GM23338 (cell line): ENCODE results near the gene DOCK3. TPM values are rescaled to one million over a fixed set of nuclear protein-coding genes. Genes with fewer than 3 reads are reported as not detected.

Source experiments
- ATAC-seq: fragments of 200-7000 bp; cut with Tn5 transposase; 3 replicates; pipeline ENCODE4 v1.9.1; 2020
- DNase-seq: peaks from one replicate; pipeline ENCODE4 v3.0.0-alpha.2; 2015; ENCODE audit warnings: low spot score
- H2AFZ ChIP-seq: fragments of 200-600 bp; sonication (generic); 2 replicates; pipeline ENCODE4 v1.8.0; 2016; ENCODE audit warnings: antibody characterized with exemption, mild to moderate bottlenecking, moderate library complexity
- H3F3A ChIP-seq: fragments of 200-600 bp; sonication (generic); replicated peaks from 2 replicates; pipeline ENCODE4 v1.8.0; 2017; ENCODE audit warnings: antibody characterized with exemption, mixed run types, low read depth
- H3K27ac ChIP-seq: fragments of 200-600 bp; sonication (generic); 2 replicates; pipeline ENCODE4 v1.6.1; 2016; ENCODE audit warnings: low read depth
- H3K27me3 ChIP-seq: fragments of 200-600 bp; sonication (generic); 2 replicates; pipeline ENCODE4 v1.8.0; 2016; ENCODE audit warnings: mild to moderate bottlenecking, mixed run types, moderate library complexity; ENCODE audit not compliant: insufficient read depth
- H3K36me3 ChIP-seq: fragments of 200-600 bp; sonication (generic); 2 replicates; pipeline ENCODE4 v1.8.0; 2016; ENCODE audit warnings: mild to moderate bottlenecking; ENCODE audit not compliant: insufficient read depth
- H3K4me1 ChIP-seq: fragments of 200-600 bp; sonication (generic); 2 replicates; pipeline ENCODE4 v1.8.0; 2016; ENCODE audit warnings: mild to moderate bottlenecking, moderate library complexity; ENCODE audit not compliant: insufficient read depth
- H3K4me2 ChIP-seq: fragments of 200-600 bp; sonication (generic); 2 replicates; pipeline ENCODE4 v1.7.1; 2017; ENCODE audit warnings: mixed run types
- H3K4me3 ChIP-seq: fragments of 200-600 bp; sonication (generic); 2 replicates; pipeline ENCODE4 v1.6.1; 2016; ENCODE audit warnings: mixed run types
- H3K79me2 ChIP-seq: fragments of 200-600 bp; sonication (generic); replicated peaks from 2 replicates; pipeline ENCODE4 v1.8.0; 2017; ENCODE audit warnings: mild to moderate bottlenecking; ENCODE audit not compliant: insufficient read depth
- H3K9me2 ChIP-seq: fragments of 200-600 bp; sonication (generic); 2 replicates; pipeline ENCODE4 v1.8.0; 2017; ENCODE audit not compliant: insufficient read depth
- H4K20me1 ChIP-seq: fragments of 200-600 bp; sonication (generic); replicated peaks from 2 replicates; pipeline ENCODE4 v1.8.0; 2017; ENCODE audit warnings: mild to moderate bottlenecking; ENCODE audit not compliant: insufficient read depth
- H3K27ac Mint-ChIP-seq: 2 replicates; pipeline ENCODE4 v1.8.0; 2020; ENCODE audit warnings: inconsistent platforms, mild to moderate bottlenecking, moderate library complexity, mixed read lengths
- H3K27me3 Mint-ChIP-seq: 3 replicates; pipeline ENCODE4 v1.8.0; 2022; ENCODE audit warnings: low read depth, mild to moderate bottlenecking, moderate library complexity, mixed read lengths, inconsistent platforms; ENCODE audit not compliant: insufficient read depth, poor library complexity
- H3K36me3 Mint-ChIP-seq: 3 replicates; pipeline ENCODE4 v1.8.0; 2021; ENCODE audit warnings: low read depth, mild to moderate bottlenecking, inconsistent platforms, moderate library complexity, mixed read lengths
- H3K4me1 Mint-ChIP-seq: 3 replicates; pipeline ENCODE4 v1.8.0; 2020; ENCODE audit warnings: mild to moderate bottlenecking, inconsistent platforms, mixed read lengths
- H3K4me3 Mint-ChIP-seq: 3 replicates; pipeline ENCODE4 v1.8.0; 2021; ENCODE audit warnings: moderate library complexity, mild to moderate bottlenecking, inconsistent platforms, mixed read lengths
- H3K9me3 Mint-ChIP-seq: 3 replicates; pipeline ENCODE4 v1.8.0; 2020; ENCODE audit warnings: moderate library complexity, mild to moderate bottlenecking, inconsistent platforms, mixed read lengths
- CREB1 ChIP-seq: fragments of 250-450 bp; sonication (Bioruptor Pico); IDR thresholded peaks from 2 replicates; pipeline ENCODE4 v1.5.0; 2020; ENCODE audit warnings: low read depth, mild to moderate bottlenecking, moderate library complexity
- EZH2 ChIP-seq: fragments of 200-600 bp; sonication (generic); IDR thresholded peaks from one replicate; pipeline ENCODE4 v1.8.0; 2017; ENCODE audit warnings: antibody characterized with exemption, mild to moderate bottlenecking, low read depth; ENCODE audit not compliant: unreplicated experiment
- EZH2phosphoT487 ChIP-seq: fragments of 200-600 bp; sonication (generic); IDR thresholded peaks from one replicate; pipeline ENCODE4 v1.8.1; 2018; ENCODE audit warnings: antibody characterized with exemption; ENCODE audit not compliant: unreplicated experiment
- JUNB ChIP-seq: IDR thresholded peaks from one replicate; pipeline ENCODE4 v1.6.1; 2016; ENCODE audit warnings: antibody characterized with exemption; ENCODE audit not compliant: unreplicated experiment
- NANOG ChIP-seq: IDR thresholded peaks from 2 replicates; pipeline ENCODE4 v1.6.1; 2016; ENCODE audit warnings: antibody characterized with exemption, borderline replicate concordance
- POLR2AphosphoS5 ChIP-seq: IDR thresholded peaks from 2 replicates; pipeline ENCODE4 v1.6.1; 2016; ENCODE audit warnings: antibody characterized with exemption, low read depth
- STAT1 ChIP-seq: IDR thresholded peaks from one replicate; pipeline ENCODE4 v1.6.1; 2016; ENCODE audit warnings: antibody characterized with exemption; ENCODE audit not compliant: unreplicated experiment
- ZNF114 ChIP-seq: fragments of 250-450 bp; sonication (Bioruptor Pico); IDR thresholded peaks from 2 replicates; pipeline ENCODE4 v1.5.0; 2020; ENCODE audit warnings: mild to moderate bottlenecking, moderate library complexity
- ZNF331 ChIP-seq: fragments of 250-450 bp; sonication (Bioruptor Pico); IDR thresholded peaks from 2 replicates; pipeline ENCODE4 v1.5.0; 2020; ENCODE audit warnings: low read depth, mild to moderate bottlenecking, moderate library complexity
- ZNF462 ChIP-seq: fragments of 250-450 bp; sonication (Bioruptor Pico); IDR thresholded peaks from 2 replicates; pipeline ENCODE4 v1.5.0; 2020; ENCODE audit warnings: mild to moderate bottlenecking, moderate library complexity
- polyA plus RNA-seq: library from polyadenylated mRNA; unstranded; fragments of >200 nt; fragmentation: Nextera tagmentation; extraction: Ambion mirVana; gene quantifications from 2 replicates; pipeline ENCODE4 v1.2.1, GENCODE V29; 2016
- total RNA-seq: library from RNA; depleted of rRNA; stranded (reverse); fragments of >200 nt; shearing (Covaris generic); gene quantifications from 2 replicates; pipeline ENCODE4 v1.2.3, GENCODE V29; 2014
- TF ChIP-seq, protein P1 (sequence below), 2 experiments: fragments of 200-600 bp in 1 of 2; sonication (generic) in 1 of 2; conservative IDR thresholded peaks; 2 replicates each; pipeline versions ENCODE4 v1.5.1 to v1.6.1; 2016 to 2017; ENCODE audit warnings: antibody characterized with exemption in 2 of 2, low read depth in 2 of 2, mild to moderate bottlenecking in 2 of 2, moderate library complexity in 1 of 2
- TF ChIP-seq, protein P2 (sequence below): IDR thresholded peaks from one replicate; pipeline ENCODE4 v1.6.1; 2018; ENCODE audit warnings: antibody characterized with exemption; ENCODE audit not compliant: unreplicated experiment
- TF ChIP-seq, protein P3 (sequence below): IDR thresholded peaks from 2 replicates; pipeline ENCODE4 v1.6.1; 2016; ENCODE audit warnings: antibody characterized with exemption

DOCK3 gene
- total and polyA plus RNA-seq, 2 experiments from 2014 or later: 2.4 to 5.6 TPM

DNA sequence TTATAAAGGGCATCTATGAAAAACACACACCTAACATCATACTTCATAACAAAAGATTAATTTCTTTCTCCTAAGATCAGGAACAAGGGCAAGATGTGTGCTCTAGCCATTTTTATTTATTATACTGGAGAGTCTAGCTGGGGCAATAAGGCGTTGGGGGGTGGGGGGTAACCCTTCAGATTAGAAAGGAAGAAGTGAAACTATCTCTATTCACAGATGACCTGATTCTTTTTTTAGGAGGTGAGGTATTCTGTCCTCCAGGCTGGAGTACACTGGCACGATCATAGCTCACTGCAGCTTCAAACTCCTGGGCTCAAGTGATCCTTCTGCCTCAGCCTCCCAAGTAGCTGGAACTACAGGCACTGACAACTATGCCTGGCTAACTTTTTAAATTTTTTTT, 620.9 kb downstream of the DOCK3 start (continued):
- TF ChIP-seq EZH2 (no peak), JUNB (no peak), ZNF114 (CRISPR knock-in tag) (no peak)

DNA sequence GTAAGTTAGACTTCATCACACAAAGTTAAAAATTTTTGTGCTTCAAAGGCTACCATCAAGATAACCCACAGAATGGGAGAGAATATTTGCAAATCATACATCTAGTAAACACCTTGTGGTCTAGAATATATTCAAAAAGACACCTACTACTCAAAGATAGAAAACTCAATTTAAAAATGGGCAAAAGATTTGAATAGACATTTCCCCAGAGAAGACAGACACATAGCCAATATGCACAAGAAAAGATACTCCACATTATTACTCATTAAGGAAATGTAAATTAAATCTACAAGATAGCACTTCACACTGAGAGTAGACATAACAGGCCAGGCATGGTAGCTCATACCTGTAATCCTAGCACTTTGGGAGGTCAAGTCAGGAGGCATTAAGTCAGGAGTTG, 622.6 kb downstream of the DOCK3 start:
- Histone ChIP-seq H3K4me1 (no peaks in the 10 kb centered on the region), H3K9me2 (no peaks in the 10 kb centered on the region), H3K27ac (no peak overlapping the region), H3K27me3 (no peaks in the 10 kb centered on the region), H4K20me1 (no peaks in the 10 kb centered on the region), H3F3A (no peaks in the 10 kb centered on the region), H3K79me2 (no peaks in the 10 kb centered on the region), H3K4me2 (no peak overlapping the region), H3K36me3 (no peaks in the 10 kb centered on the region), H3K4me3 (no peak overlapping the region), H2AFZ (no peak overlapping the region)
- DNase-seq (no peak), ATAC-seq (no peak)
- no peak for TF ChIP-seq ZNF331 (CRISPR knock-in tag)
- TF ChIP-seq CREB1 (CRISPR knock-in tag): no peak
- TF ChIP-seq, protein P1, sequence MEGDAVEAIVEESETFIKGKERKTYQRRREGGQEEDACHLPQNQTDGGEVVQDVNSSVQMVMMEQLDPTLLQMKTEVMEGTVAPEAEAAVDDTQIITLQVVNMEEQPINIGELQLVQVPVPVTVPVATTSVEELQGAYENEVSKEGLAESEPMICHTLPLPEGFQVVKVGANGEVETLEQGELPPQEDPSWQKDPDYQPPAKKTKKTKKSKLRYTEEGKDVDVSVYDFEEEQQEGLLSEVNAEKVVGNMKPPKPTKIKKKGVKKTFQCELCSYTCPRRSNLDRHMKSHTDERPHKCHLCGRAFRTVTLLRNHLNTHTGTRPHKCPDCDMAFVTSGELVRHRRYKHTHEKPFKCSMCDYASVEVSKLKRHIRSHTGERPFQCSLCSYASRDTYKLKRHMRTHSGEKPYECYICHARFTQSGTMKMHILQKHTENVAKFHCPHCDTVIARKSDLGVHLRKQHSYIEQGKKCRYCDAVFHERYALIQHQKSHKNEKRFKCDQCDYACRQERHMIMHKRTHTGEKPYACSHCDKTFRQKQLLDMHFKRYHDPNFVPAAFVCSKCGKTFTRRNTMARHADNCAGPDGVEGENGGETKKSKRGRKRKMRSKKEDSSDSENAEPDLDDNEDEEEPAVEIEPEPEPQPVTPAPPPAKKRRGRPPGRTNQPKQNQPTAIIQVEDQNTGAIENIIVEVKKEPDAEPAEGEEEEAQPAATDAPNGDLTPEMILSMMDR (conservative IDR thresholded peaks at IDR 0.05; ENCODE audit: low read depth in 2 of 2): no peak
- no peak for TF ChIP-seq EZH2
- no peak for TF ChIP-seq EZH2phosphoT487
- TF ChIP-seq, protein P2, sequence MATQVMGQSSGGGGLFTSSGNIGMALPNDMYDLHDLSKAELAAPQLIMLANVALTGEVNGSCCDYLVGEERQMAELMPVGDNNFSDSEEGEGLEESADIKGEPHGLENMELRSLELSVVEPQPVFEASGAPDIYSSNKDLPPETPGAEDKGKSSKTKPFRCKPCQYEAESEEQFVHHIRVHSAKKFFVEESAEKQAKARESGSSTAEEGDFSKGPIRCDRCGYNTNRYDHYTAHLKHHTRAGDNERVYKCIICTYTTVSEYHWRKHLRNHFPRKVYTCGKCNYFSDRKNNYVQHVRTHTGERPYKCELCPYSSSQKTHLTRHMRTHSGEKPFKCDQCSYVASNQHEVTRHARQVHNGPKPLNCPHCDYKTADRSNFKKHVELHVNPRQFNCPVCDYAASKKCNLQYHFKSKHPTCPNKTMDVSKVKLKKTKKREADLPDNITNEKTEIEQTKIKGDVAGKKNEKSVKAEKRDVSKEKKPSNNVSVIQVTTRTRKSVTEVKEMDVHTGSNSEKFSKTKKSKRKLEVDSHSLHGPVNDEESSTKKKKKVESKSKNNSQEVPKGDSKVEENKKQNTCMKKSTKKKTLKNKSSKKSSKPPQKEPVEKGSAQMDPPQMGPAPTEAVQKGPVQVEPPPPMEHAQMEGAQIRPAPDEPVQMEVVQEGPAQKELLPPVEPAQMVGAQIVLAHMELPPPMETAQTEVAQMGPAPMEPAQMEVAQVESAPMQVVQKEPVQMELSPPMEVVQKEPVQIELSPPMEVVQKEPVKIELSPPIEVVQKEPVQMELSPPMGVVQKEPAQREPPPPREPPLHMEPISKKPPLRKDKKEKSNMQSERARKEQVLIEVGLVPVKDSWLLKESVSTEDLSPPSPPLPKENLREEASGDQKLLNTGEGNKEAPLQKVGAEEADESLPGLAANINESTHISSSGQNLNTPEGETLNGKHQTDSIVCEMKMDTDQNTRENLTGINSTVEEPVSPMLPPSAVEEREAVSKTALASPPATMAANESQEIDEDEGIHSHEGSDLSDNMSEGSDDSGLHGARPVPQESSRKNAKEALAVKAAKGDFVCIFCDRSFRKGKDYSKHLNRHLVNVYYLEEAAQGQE: no peak
- no peak for TF ChIP-seq ZNF114 (CRISPR knock-in tag)
- no peak for TF ChIP-seq STAT1
- TF ChIP-seq JUNB: no peak
- TF ChIP-seq NANOG: no peak
- TF ChIP-seq ZNF462: no peak
- no peak for TF ChIP-seq POLR2AphosphoS5
- TF ChIP-seq, protein P3, sequence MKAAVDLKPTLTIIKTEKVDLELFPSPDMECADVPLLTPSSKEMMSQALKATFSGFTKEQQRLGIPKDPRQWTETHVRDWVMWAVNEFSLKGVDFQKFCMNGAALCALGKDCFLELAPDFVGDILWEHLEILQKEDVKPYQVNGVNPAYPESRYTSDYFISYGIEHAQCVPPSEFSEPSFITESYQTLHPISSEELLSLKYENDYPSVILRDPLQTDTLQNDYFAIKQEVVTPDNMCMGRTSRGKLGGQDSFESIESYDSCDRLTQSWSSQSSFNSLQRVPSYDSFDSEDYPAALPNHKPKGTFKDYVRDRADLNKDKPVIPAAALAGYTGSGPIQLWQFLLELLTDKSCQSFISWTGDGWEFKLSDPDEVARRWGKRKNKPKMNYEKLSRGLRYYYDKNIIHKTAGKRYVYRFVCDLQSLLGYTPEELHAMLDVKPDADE: no peak
- no peaks in the 10 kb centered on the region for H3K27me3 Mint-ChIP-seq
- H3K4me1 Mint-ChIP-seq: no peaks in the 10 kb centered on the region
- H3K9me3 Mint-ChIP-seq: no peaks in the 10 kb centered on the region
- H3K4me3 Mint-ChIP-seq: no peak overlapping the region
- no peak overlapping the region for H3K27ac Mint-ChIP-seq
- H3K36me3 Mint-ChIP-seq: no peaks in the 10 kb centered on the region
